B cell (primary cell): ENCODE measurements around the gene TNNI3. TPM values are rescaled to one million over a fixed set of nuclear protein-coding genes. Genes with fewer than 3 reads are reported as not detected.
"Not testable (repeated sequence)": the region's sequence is repeated elsewhere in the genome, so short reads cannot be mapped to it uniquely, and the experiment has no call there.

Source experiments
- ATAC-seq: fragments of 200-7000 bp; cut with Tn5 transposase; one replicate; pipeline ENCODE4 v1.10.0; 2021; ENCODE audit warnings: low read depth, mild to moderate bottlenecking, moderate number of reproducible peaks, moderate library complexity
- CTCF ChIA-PET: fragments of 350-600 bp; sonication (Branson Sonifier 250); formaldehyde crosslinking; loops from one replicate; lab custom pipeline; 2021; ENCODE audit warnings: antibody characterized with exemption, inconsistent platforms; lab: Charles Lee
- POLR2A ChIA-PET: fragments of 350-600 bp; sonication (Branson Sonifier 250); formaldehyde crosslinking; loops from one replicate; lab custom pipeline; 2021; ENCODE audit warnings: antibody characterized with exemption; lab: Charles Lee
- DNase-seq: peaks from one replicate; pipeline ENCODE4 v3.0.0; 2013
- H2AFZ ChIP-seq: 2 replicates; pipeline ENCODE4 v1.6.1; 2012; ENCODE audit warnings: mild to moderate bottlenecking, low read depth, low read length; ENCODE audit not compliant: insufficient read depth, poor library complexity, severe bottlenecking
- H3K27ac ChIP-seq, 2 donors: 1 replicate in 1 of 2; 2 replicates in 1 of 2; pipeline ENCODE4 v1.5.1; 2012 to 2013; ENCODE audit warnings: low read length in 2 of 2, mild to moderate bottlenecking in 2 of 2, moderate library complexity in 1 of 2
- H3K27me3 ChIP-seq, 4 experiments: fragments of 200-600 bp in 1 of 4; sonication (generic) in 1 of 4; replicated peaks in 1 of 4; 1 replicate in 2 of 4; 2 replicates in 2 of 4; pipeline versions ENCODE4 v1.6.1 to v1.7.0; 2013 to 2016; ENCODE audit warnings: low read length in 3 of 4, mild to moderate bottlenecking in 2 of 4, mixed read lengths in 1 of 4, moderate library complexity in 1 of 4; ENCODE audit not compliant: insufficient read depth in 4 of 4, control insufficient read depth in 3 of 4; ENCODE audit errors: control extremely low read depth in 1 of 4
- H3K36me3 ChIP-seq, 2 experiments: replicated peaks in 1 of 2; 1 replicate in 1 of 2; 2 replicates in 1 of 2; pipeline versions ENCODE4 v1.6.1 to v1.7.1; 2013; ENCODE audit warnings: low read length in 1 of 2; ENCODE audit not compliant: insufficient read depth in 2 of 2, control insufficient read depth in 1 of 2; ENCODE audit errors: control extremely low read depth in 1 of 2, extremely low read depth in 1 of 2
- H3K4me1 ChIP-seq, 2 donors: fragments of 200-600 bp in 1 of 2; sonication (generic) in 1 of 2; 1 replicate in 1 of 2; 2 replicates in 1 of 2; pipeline versions ENCODE4 v1.5.1 to v1.6.1; 2013 to 2017; ENCODE audit warnings: low read length in 2 of 2; ENCODE audit not compliant: control insufficient read depth in 2 of 2, insufficient read depth in 2 of 2
- H3K4me2 ChIP-seq: replicated peaks from 2 replicates; pipeline ENCODE3; 2012; ENCODE audit warnings: mild to moderate bottlenecking, low read depth, low read length; ENCODE audit not compliant: poor library complexity, severe bottlenecking
- H3K4me3 ChIP-seq, 5 experiments: fragments of 200-600 bp in 1 of 5; sonication (generic) in 1 of 5; 1 replicate in 3 of 5; 2 replicates in 2 of 5; pipeline versions ENCODE4 v1.5.1 to v1.7.0; 2011 to 2016; ENCODE audit warnings: low read length in 4 of 5, mild to moderate bottlenecking in 4 of 5, low read depth in 2 of 5, control low read depth in 1 of 5, moderate library complexity in 1 of 5; ENCODE audit not compliant: insufficient read depth in 1 of 5; ENCODE audit errors: control extremely low read depth in 1 of 5, extremely low read depth in 1 of 5
- H3K79me2 ChIP-seq: fragments of 200-600 bp; sonication (generic); one replicate; pipeline ENCODE4 v1.6.0; 2016; ENCODE audit warnings: low read length; ENCODE audit not compliant: control insufficient read depth, insufficient read depth
- H3K9ac ChIP-seq: fragments of 200-600 bp; sonication (generic); 2 replicates; pipeline ENCODE4 v1.6.1; 2017; ENCODE audit warnings: mild to moderate bottlenecking, low read length, moderate library complexity
- H3K9me3 ChIP-seq, 3 donors: one replicate each; pipeline versions ENCODE4 v1.6.1 to v1.7.1; 2013; ENCODE audit warnings: low read length in 2 of 3; ENCODE audit not compliant: control insufficient read depth in 2 of 3, insufficient read depth in 1 of 3; ENCODE audit errors: control extremely low read depth in 1 of 3
- H4K20me1 ChIP-seq: 2 replicates; pipeline ENCODE4 v1.6.0; 2012; ENCODE audit warnings: mild to moderate bottlenecking, low read length; ENCODE audit not compliant: insufficient read depth, control insufficient read depth, poor library complexity, severe bottlenecking
- H3K27ac Mint-ChIP-seq: one replicate; pipeline ENCODE4 v1.8.0; 2021; ENCODE audit warnings: mixed read lengths
- H3K27me3 Mint-ChIP-seq: one replicate; pipeline ENCODE4 v1.8.0; 2021; ENCODE audit warnings: mixed read lengths
- H3K4me1 Mint-ChIP-seq: one replicate; pipeline ENCODE4 v1.8.0; 2021; ENCODE audit warnings: mixed read lengths
- H3K4me3 Mint-ChIP-seq: one replicate; pipeline ENCODE4 v1.8.0; 2021; ENCODE audit warnings: mixed read lengths
- H3K9me3 Mint-ChIP-seq: one replicate; pipeline ENCODE4 v1.8.0; 2022; ENCODE audit warnings: mixed read lengths; ENCODE audit not compliant: insufficient read depth
- CTCF ChIP-seq: fragments of 200-600 bp; IDR thresholded peaks from one replicate; pipeline ENCODE4 v1.8.0; 2022; ENCODE audit warnings: antibody characterized with exemption, mild to moderate bottlenecking
- EZH2 ChIP-seq: IDR thresholded peaks from 2 replicates; pipeline ENCODE4 v1.6.1; 2012; ENCODE audit warnings: borderline replicate concordance, low read depth, mild to moderate bottlenecking, moderate library complexity, low read length; ENCODE audit not compliant: insufficient read depth, poor library complexity, severe bottlenecking
- WGBS: methylation state at CpG from one replicate; pipeline ENCODE4 v1.1.5; 2013; ENCODE audit warnings: missing lambda C conversion rate; ENCODE audit not compliant: insufficient coverage; 5-methylcytosine and 5-hydroxymethylcytosine counted together
- intact Hi-C: fragments of 100-400 bp; cut with micrococcal nuclease; formaldehyde crosslinking; loops from one replicate; pipeline ENCODE4 v1.10.0; 2022
- polyA plus RNA-seq: library from polyadenylated mRNA; depleted of rRNA; stranded (reverse); fragments of >200 nt; gene quantifications from 2 replicates; pipeline ENCODE4 v1.2.3, GENCODE V29; 2012
- total RNA-seq, 2 donors: library from RNA; stranded (reverse); fragments of 120-200 nt in 1 of 2; gene quantifications; 1 replicate in 1 of 2; 2 replicates in 1 of 2; pipeline versions ENCODE4 v1.2.3 to v1.2.4, GENCODE V29; 2013 to 2022

TNNI3 gene
- total and polyA plus RNA-seq, 2 donors (not counting 1 experiment from before 2014, with no cell fraction given): not detected

- H3K4me3 Mint-ChIP-seq: peak overlapping the region; percentile 24
- H3K4me1 ChIP-seq: peaks cover 14 to 19% of the 10 kb centered on the region in 2 donors
- TF ChIP-seq EZH2: no peak
- no peak for TF ChIP-seq CTCF
- peaks cover 0 to 59% (median 7%) of the 10 kb centered on the region in 3 donors for H3K9me3 ChIP-seq
- DNase-seq (peak; percentile 46), ATAC-seq (no peak)
- no peaks in the 10 kb centered on the region for H4K20me1 ChIP-seq
- H3K9ac ChIP-seq: no peak overlapping the region
- H3K4me1 Mint-ChIP-seq: peaks cover 22% of the 10 kb centered on the region
- no peak overlapping the region for H3K27ac Mint-ChIP-seq
- peak overlapping the region; percentile 27 for H2AFZ ChIP-seq
- peak overlapping the region; percentile 45 for H3K4me2 ChIP-seq
- no peak overlapping the region for H3K27ac ChIP-seq
- no peaks in the 10 kb centered on the region for H3K79me2 ChIP-seq
- ChIA-PET POLR2A (no interaction called here), CTCF (no interaction called here)
- peaks cover 5% of the 10 kb centered on the region for H3K9me3 Mint-ChIP-seq
- no peaks in the 10 kb centered on the region for H3K36me3 ChIP-seq
- peaks cover 39% of the 10 kb centered on the region for H3K27me3 Mint-ChIP-seq
- WGBS: 12% methylated on average over 40 of the region's 52 CpGs
- H3K4me3 ChIP-seq: no peak overlapping the region
- peaks cover 0 to 59% (median 21%) of the 10 kb centered on the region in 4 experiments for H3K27me3 ChIP-seq
- intact Hi-C loops: no loop called here
These were observed 1.1 kb downstream of the TNNI3 start for GRCh38 chr19:55156202-55157063.

- POLR2A ChIA-PET, H3K27ac ChIP-seq, intact Hi-C loops, H3K36me3 ChIP-seq, CTCF ChIA-PET, H3K9me3 Mint-ChIP-seq, H3K4me3 Mint-ChIP-seq, H3K27ac Mint-ChIP-seq, H3K9ac ChIP-seq, ATAC-seq, H4K20me1 ChIP-seq, DNase-seq, H3K4me3 ChIP-seq, H3K79me2 ChIP-seq: not testable (repeated sequence)
- peak overlapping the region; percentile 45 for H3K4me2 ChIP-seq
- 17% methylated on average over 5 of the region's 5 CpGs for WGBS
- H3K27me3 ChIP-seq: peaks cover 0 to 52% (median 18%) of the 10 kb centered on the region in 4 experiments
- H3K4me1 Mint-ChIP-seq: peaks cover 22% of the 10 kb centered on the region
- H3K9me3 ChIP-seq: peaks cover 0 to 54% (median 3%) of the 10 kb centered on the region in 3 donors
- peak overlapping the region; percentile 27 for H2AFZ ChIP-seq
- H3K4me1 ChIP-seq: peaks cover 14 to 16% of the 10 kb centered on the region in 2 donors
- H3K27me3 Mint-ChIP-seq: peaks cover 41% of the 10 kb centered on the region
These were observed 1.7 kb downstream of the TNNI3 start for GRCh38 chr19:55155784-55156183.
